Panc1 (cell line): ENCODE measurements around the gene SCGB1C2. TPM values are rescaled to one million over a fixed set of nuclear protein-coding genes. Genes with fewer than 3 reads are reported as not detected.
A peak's percentile ranks its signal among the peaks of the same experiment; 100 is the strongest.

Experiments used
- ATAC-seq: fragments of 200-7000 bp; cut with Tn5 transposase; 2 replicates; pipeline ENCODE4 v1.9.1; 2020; ENCODE audit warnings: mild to moderate bottlenecking, moderate library complexity
- BruUV-seq: library from RNA; stranded (reverse); fragments of 400-500 nt; replicated peaks from 2 replicates; lab custom pipeline; 2021; lab: Mats Ljungman, UMichigan
- CTCF ChIA-PET: fragments of 300-600 bp; sonication (Branson Sonifier 250); formaldehyde crosslinking; loops from one replicate; lab custom pipeline; 2022; ENCODE audit warnings: antibody characterized with exemption; lab: Charles Lee
- POLR2A ChIA-PET: fragments of 300-600 bp; sonication (Branson Sonifier 250); formaldehyde crosslinking; loops from one replicate; lab custom pipeline; 2022; ENCODE audit warnings: antibody characterized with exemption; lab: Charles Lee
- DNase-seq: peaks from one replicate; pipeline ENCODE4 v3.0.0-alpha.2; 2010; ENCODE audit warnings: low read depth, low spot score
- H3K27ac ChIP-seq: 2 replicates; pipeline ENCODE4 v1.5.1; 2011; ENCODE audit warnings: mild to moderate bottlenecking, low read length, inconsistent platforms
- H3K27me3 ChIP-seq: fragments of 200-500 bp; sonication (Bioruptor generic); 2 replicates; pipeline ENCODE4 v1.6.0; 2014; ENCODE audit warnings: low read length, inconsistent platforms; ENCODE audit not compliant: control insufficient read depth, insufficient read depth
- H3K36me3 ChIP-seq: fragments of 200-500 bp; sonication (Bioruptor generic); 2 replicates; pipeline ENCODE4 v1.5.1; 2014; ENCODE audit warnings: inconsistent platforms, mild to moderate bottlenecking, low read length, moderate library complexity; ENCODE audit not compliant: control insufficient read depth, insufficient read depth
- H3K4me1 ChIP-seq: 2 replicates; pipeline ENCODE4 v1.5.1; 2011; ENCODE audit warnings: inconsistent platforms, mild to moderate bottlenecking, low read length, moderate library complexity; ENCODE audit not compliant: control insufficient read depth, insufficient read depth
- H3K4me3 ChIP-seq, 2 experiments: 2 replicates each; pipeline ENCODE4 v1.5.1; 2011 to 2012; ENCODE audit warnings: low read depth in 2 of 2, low read length in 2 of 2, mild to moderate bottlenecking in 2 of 2, inconsistent platforms in 1 of 2, moderate library complexity in 1 of 2
- H3K9me3 ChIP-seq: fragments of 200-500 bp; sonication (Bioruptor generic); 2 replicates; pipeline ENCODE4 v1.5.1; 2014; ENCODE audit warnings: low read depth, mild to moderate bottlenecking, inconsistent platforms, low read length, moderate library complexity; ENCODE audit not compliant: control insufficient read depth, insufficient read depth
- CTCF ChIP-seq: fragments of 450-650 bp; IDR thresholded peaks from 2 replicates; pipeline ENCODE4 v1.5.1; 2017; ENCODE audit warnings: mild to moderate bottlenecking
- POLR2AphosphoS5 ChIP-seq: IDR thresholded peaks from 2 replicates; pipeline ENCODE4 v1.6.1; 2012; ENCODE audit warnings: mild to moderate bottlenecking, low read depth, low read length, moderate library complexity
- REST ChIP-seq, 2 experiments: IDR thresholded peaks; 2 replicates each; pipeline ENCODE4 v1.6.1; 2011 to 2012; ENCODE audit warnings: low read depth in 2 of 2, control low read depth in 1 of 2, low read length in 1 of 2, mild to moderate bottlenecking in 1 of 2, moderate library complexity in 1 of 2; ENCODE audit not compliant: insufficient read depth in 1 of 2
- SIN3A ChIP-seq: IDR thresholded peaks from 2 replicates; pipeline ENCODE4 v1.6.1; 2012; ENCODE audit warnings: low read depth, mild to moderate bottlenecking, low read length, moderate library complexity, borderline replicate concordance; ENCODE audit not compliant: insufficient read depth
- TCF7L2 ChIP-seq: IDR thresholded peaks from 2 replicates; pipeline ENCODE4 v1.6.1; 2011; ENCODE audit warnings: mild to moderate bottlenecking, low read depth, low read length, inconsistent platforms
- in situ Hi-C: cut with HindIII; loops from 2 replicates; pipeline ENCODE4 v1.10.0; 2016; ENCODE audit warnings: low sequenced_read_pairs, low pct_unique_long_range_greater_than_20kb
- intact Hi-C: fragments of 100-400 bp; cut with micrococcal nuclease; formaldehyde crosslinking; loops from one replicate; pipeline ENCODE4 v1.10.0; 2022; ENCODE audit not compliant: unreplicated experiment
- total RNA-seq: library from RNA; stranded (reverse); gene quantifications from one replicate; pipeline ENCODE4 v1.2.1, GENCODE V29; 2021; ENCODE audit not compliant: unreplicated experiment

Gene SCGB1C2
- total RNA-seq, 1 experiment from 2014 or later: not detected

- Histone ChIP-seq H3K27ac (no peak overlapping the region), H3K4me1 (no peaks in the 10 kb centered on the region), H3K36me3 (no peaks in the 10 kb centered on the region), H3K4me3 (no peak overlapping the region), H3K9me3 (no peaks in the 10 kb centered on the region), H3K27me3 (no peaks in the 10 kb centered on the region)
- in situ Hi-C loops (no loop called here), intact Hi-C loops (no loop called here)
- no TSS peak for BruUV-seq
- ATAC-seq (no peak), DNase-seq (no peak)
- ChIA-PET CTCF (no interaction called here), POLR2A (no interaction called here)
- TF ChIP-seq CTCF: no peak
- TF ChIP-seq POLR2AphosphoS5: no peak
- TF ChIP-seq REST (IDR thresholded peaks at IDR 0.05; ENCODE audit: insufficient read depth in 1 of 2, low read depth in 2 of 2, low read length in 1 of 2): no peak
- no peak for TF ChIP-seq TCF7L2
- TF ChIP-seq SIN3A: no peak
These were observed 13.6 kb downstream of the SCGB1C2 start for GRCh38 chr17:151004-151403.

- Histone ChIP-seq H3K36me3 (no peaks in the 10 kb centered on the region), H3K4me3 (no peak overlapping the region), H3K27me3 (no peaks in the 10 kb centered on the region), H3K27ac (no peak overlapping the region), H3K9me3 (no peaks in the 10 kb centered on the region), H3K4me1 (no peaks in the 10 kb centered on the region)
- in situ Hi-C loops: no loop called here
- ATAC-seq: peak; percentile 62; the same call in 1 of the 2 replicates
- BruUV-seq: no TSS peak
- no peak for DNase-seq
- TF ChIP-seq POLR2AphosphoS5 (no peak), SIN3A (no peak), CTCF (no peak), TCF7L2 (no peak), REST (IDR thresholded peaks at IDR 0.05; ENCODE audit: insufficient read depth in 1 of 2, low read depth in 2 of 2, low read length in 1 of 2) (no peak)
- POLR2A ChIA-PET: no interaction called here
- CTCF ChIA-PET: no interaction called here
- intact Hi-C loops: no loop called here
These were observed 14.8 kb downstream of the SCGB1C2 start for GRCh38 chr17:151886-152859.
